SH-SY5Y (cell line): ENCODE data around the gene CCDC93.

ENCODE experiments used
- GATA2 ChIP-seq: IDR thresholded peaks from 2 replicates; pipeline ENCODE4 v1.6.1; 2011; ENCODE audit warnings: mild to moderate bottlenecking, low read depth, low read length
- GATA3 ChIP-seq: IDR thresholded peaks from 2 replicates; pipeline ENCODE4 v1.6.1; 2011; ENCODE audit warnings: low read depth, mild to moderate bottlenecking, low read length, moderate library complexity

CCDC93 gene

DNA sequence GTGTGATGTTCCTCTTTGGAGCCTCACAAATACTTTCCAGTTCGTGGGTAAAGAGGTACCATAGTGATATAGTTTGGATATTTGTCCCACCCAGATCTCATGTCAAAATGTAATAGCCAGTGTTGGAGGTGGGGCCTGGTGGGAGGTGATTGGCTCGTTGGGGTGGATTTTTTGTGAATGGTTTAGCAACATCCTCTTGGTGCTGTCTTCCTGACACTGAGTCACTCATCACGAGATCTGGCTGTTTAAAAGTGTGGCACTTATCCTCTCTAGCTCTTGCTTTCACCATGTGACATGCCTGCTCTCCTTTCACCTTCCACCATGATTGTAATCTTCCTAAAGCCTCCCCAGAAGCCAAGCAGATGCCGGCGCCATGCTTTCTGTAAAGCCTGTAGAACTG is 3.0 kb upstream of the CCDC93 start:
- TF ChIP-seq GATA3 (no peak), GATA2 (no peak)

GRCh38 chr2:118014492-118014824 is 588 bp upstream of the CCDC93 start:
- TF ChIP-seq GATA2: no peak
- no peak for TF ChIP-seq GATA3

DNA sequence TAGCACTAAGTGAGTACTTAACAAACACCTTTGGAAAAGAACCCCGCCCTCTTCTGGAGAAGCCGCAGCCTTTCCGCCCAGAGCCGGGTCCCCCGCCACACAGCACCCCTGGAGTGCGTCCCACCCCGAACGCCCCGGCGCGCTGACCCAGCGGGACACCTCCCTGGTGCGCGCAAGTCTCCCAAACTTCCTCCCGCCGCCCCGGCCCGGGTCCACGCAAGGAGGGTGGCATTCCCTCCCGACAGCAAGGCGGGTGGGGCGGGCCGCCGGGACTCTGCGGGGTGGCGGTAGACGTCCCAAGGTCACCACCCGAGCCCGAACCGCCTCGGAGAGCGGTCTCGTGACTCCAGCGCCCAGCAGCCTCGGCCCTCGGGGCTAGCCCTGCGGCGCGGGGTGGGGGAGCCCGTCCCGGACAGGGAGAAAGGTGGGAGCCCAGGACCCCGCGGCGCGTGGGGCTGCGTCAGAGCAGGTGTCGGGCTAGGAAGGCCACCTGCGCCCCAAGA is 598 bp downstream of the CCDC93 start:
- TF ChIP-seq GATA2 (no peak), GATA3 (no peak)

- no peak for TF ChIP-seq GATA2
- no peak for TF ChIP-seq GATA3
These were observed 1.1 kb downstream of the CCDC93 start for GRCh38 chr2:118012778-118013177.

- TF ChIP-seq GATA3 (no peak), GATA2 (no peak)
These were observed 3.4 kb downstream of the CCDC93 start for GRCh38 chr2:118010473-118010872.

DNA sequence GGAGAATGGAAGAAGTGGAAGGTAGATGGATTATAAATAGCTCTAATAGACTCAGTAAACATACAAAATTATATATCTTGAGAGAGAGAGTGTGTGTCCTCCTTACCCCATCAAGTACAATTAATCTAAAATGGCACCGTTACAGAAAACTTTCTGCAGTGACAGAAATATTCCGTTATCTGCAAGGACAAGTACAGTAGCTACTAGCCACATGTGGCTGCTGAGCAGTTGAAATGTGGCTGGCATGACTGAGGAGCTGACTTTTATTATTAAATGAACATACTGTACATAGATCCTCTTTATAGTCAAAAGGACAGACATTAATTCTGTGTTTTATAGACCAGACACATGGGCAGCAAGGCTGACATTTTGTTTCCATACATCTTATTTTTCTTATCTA is 7.0 kb downstream of the CCDC93 start:
- no peak for TF ChIP-seq GATA2
- TF ChIP-seq GATA3: no peak

GRCh38 chr2:118006326-118006725 is 7.5 kb downstream of the CCDC93 start:
- TF ChIP-seq GATA3: no peak
- TF ChIP-seq GATA2: no peak

- TF ChIP-seq GATA2 (no peak), GATA3 (no peak)
These were observed 10.5 kb downstream of the CCDC93 start for GRCh38 chr2:118003396-118003824.

DNA sequence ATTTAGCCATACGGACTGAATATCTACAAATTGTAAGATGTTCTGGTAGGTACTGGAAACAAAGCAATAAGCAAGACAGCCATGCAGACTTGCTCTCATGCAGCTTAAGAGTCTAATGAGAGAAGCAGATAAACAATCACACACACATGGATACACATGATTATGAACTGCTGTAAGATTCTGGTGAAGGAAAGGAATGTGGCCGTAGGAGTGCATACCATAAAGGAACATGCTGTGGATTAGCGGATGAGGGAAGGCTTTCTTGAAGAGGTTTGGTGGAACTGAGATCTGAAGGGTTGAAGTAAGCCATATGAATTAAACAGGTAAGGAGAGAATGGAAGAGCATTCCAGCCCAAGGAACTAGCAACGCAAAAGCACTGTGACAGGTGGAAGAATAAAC is 13.8 kb downstream of the CCDC93 start:
- TF ChIP-seq GATA2: no peak
- TF ChIP-seq GATA3: no peak

DNA sequence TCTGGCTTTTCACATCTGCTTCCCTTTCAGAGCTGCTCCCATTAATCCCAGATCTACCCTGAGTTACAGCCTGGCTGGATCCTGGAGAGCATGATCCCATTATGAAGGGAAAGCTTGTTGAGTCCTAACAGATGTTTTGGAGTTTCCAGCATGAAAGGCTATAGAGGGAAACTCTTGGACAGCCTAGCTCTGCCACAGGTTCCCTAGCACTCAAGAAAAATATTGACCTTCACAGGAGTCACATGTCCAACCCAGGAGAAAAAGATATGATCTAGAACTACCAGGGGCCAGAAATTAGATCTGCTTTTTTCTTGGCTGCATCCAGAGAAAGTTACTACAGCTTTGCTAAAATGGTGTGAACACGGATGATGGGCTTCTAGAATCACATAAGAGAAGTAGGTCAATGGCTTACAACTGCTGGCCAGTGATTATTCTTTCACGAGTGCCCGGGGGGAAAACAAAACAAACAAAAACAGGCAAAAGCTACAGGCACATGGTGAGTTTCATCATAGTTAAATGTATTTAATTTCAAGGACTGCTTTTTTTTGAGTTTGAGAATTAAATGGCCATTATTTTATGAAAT is 15.9 kb downstream of the CCDC93 start:
- TF ChIP-seq GATA3 (no peak), GATA2 (no peak)

GRCh38 chr2:117996525-117996924 is 17.3 kb downstream of the CCDC93 start:
- no peak for TF ChIP-seq GATA3
- TF ChIP-seq GATA2: no peak

DNA sequence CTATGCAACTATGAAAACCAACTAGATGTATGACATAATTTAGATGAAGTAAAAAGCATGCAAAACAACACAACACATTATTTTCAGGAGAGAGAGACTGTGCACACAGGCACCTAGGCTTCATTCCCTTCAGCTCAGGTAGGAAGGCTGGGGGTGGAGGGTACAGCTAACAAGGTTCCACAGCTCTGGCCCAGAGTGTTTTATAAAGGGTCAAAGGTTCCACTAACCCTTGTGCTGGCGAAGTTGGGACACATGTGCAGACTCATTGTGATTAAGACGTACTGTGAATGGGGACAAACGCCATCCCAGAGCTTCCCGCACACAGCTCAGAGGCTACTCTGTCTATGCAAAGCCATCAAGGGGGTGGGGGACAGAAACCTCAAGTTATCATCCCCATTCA is 19.1 kb downstream of the CCDC93 start:
- TF ChIP-seq GATA2 (no peak), GATA3 (no peak)

- TF ChIP-seq GATA3 (no peak), GATA2 (no peak)
These were observed 23.9 kb downstream of the CCDC93 start for GRCh38 chr2:117989854-117990438.

GRCh38 chr2:117987121-117987520 is 26.7 kb downstream of the CCDC93 start:
- TF ChIP-seq GATA2 (no peak), GATA3 (no peak)

GRCh38 chr2:117985092-117985491 is 28.8 kb downstream of the CCDC93 start:
- TF ChIP-seq GATA2 (no peak), GATA3 (no peak)

DNA sequence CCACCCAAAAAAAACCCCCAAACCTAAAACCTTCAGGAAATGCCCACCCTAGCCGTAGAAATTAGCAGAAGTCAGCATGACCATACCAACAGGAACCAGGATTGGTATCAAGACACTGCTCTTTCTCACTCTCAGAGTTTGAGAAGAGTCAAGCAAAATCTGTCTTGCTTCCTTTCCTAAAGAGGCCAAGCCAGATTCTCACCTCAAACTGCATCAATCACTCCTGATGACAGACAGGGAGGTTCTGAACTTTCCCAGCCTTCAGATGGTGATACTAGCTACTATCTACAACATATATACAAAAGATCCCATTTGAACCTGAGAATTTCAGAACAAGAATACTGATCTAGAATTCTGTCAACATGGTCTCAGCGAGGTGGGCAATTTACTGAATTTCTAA is 29.7 kb downstream of the CCDC93 start:
- TF ChIP-seq GATA2 (no peak), GATA3 (no peak)

DNA sequence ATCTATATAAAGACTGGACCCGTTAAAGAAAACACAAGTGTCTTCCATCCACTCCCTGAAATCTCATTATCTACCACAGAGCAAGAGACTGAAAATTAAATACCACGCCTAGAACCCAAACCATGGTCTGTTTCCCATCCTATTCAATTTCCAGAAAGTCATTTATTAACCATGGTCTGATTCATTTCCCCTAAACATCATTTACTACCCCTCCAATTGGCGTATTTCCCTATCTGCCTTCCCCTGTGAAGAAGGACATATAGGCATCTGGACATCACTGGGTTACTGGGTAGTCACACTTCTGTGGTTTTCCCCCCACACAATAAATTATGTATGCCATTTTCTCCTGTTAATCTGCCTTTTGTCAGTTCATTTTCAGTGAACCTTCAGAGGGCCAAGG is 30.8 kb downstream of the CCDC93 start:
- TF ChIP-seq GATA3: no peak
- TF ChIP-seq GATA2: no peak
